Tibial artery (tissue), 4 donors: ENCODE results near the gene PLA2G4D.

Experiments used
- DNase-seq, 2 donors: peaks; one replicate each; pipeline ENCODE4 v3.0.0-alpha.2; 2019
- H3K27ac ChIP-seq, 2 donors: fragments of 200-600 bp; sonication (generic) in 1 of 2; 1 replicate in 1 of 2; 2 replicates in 1 of 2; pipeline ENCODE4 v1.5.1; 2018 to 2019; ENCODE audit warnings: mild to moderate bottlenecking in 1 of 2
- H3K27me3 ChIP-seq, 2 donors: fragments of 200-600 bp; sonication (generic) in 1 of 2; one replicate each; pipeline versions ENCODE4 v1.5.1 to v1.6.0; 2016 to 2019
- H3K36me3 ChIP-seq, 3 donors: fragments of 200-600 bp; sonication (generic) in 2 of 3; one replicate each; pipeline ENCODE4 v1.5.1; 2016 to 2019; ENCODE audit warnings: mild to moderate bottlenecking in 2 of 3
- H3K4me1 ChIP-seq, 4 donors: fragments of 200-600 bp; sonication (generic) in 2 of 4; 1 replicate in 3 of 4; 2 replicates in 1 of 4; pipeline ENCODE4 v1.5.1; 2016 to 2019
- H3K4me3 ChIP-seq, 2 donors: fragments of 200-600 bp; sonication (generic) in 1 of 2; 1 replicate in 1 of 2; 2 replicates in 1 of 2; pipeline ENCODE4 v1.5.1; 2018 to 2019; ENCODE audit warnings: mild to moderate bottlenecking in 2 of 2
- H3K9me3 ChIP-seq, 3 donors: fragments of 200-600 bp; sonication (generic) in 1 of 3; one replicate each; pipeline ENCODE4 v1.5.1; 2016 to 2019
- intact Hi-C: fragments of 100-400 bp; cut with DNase I; formaldehyde crosslinking; loops from one replicate; pipeline ENCODE4 v1.15.0; 2023; ENCODE audit warnings: low total_unique reads
- TF ChIP-seq, protein P1 (sequence below), 2 experiments: fragments of 200-600 bp in 1 of 2; fragments of 450-650 bp in 1 of 2; IDR thresholded peaks; one replicate each; pipeline ENCODE4 v1.5.1; 2017 to 2019; ENCODE audit warnings: antibody characterized with exemption in 2 of 2, mild to moderate bottlenecking in 1 of 2, moderate library complexity in 1 of 2

PLA2G4D gene, protein sequence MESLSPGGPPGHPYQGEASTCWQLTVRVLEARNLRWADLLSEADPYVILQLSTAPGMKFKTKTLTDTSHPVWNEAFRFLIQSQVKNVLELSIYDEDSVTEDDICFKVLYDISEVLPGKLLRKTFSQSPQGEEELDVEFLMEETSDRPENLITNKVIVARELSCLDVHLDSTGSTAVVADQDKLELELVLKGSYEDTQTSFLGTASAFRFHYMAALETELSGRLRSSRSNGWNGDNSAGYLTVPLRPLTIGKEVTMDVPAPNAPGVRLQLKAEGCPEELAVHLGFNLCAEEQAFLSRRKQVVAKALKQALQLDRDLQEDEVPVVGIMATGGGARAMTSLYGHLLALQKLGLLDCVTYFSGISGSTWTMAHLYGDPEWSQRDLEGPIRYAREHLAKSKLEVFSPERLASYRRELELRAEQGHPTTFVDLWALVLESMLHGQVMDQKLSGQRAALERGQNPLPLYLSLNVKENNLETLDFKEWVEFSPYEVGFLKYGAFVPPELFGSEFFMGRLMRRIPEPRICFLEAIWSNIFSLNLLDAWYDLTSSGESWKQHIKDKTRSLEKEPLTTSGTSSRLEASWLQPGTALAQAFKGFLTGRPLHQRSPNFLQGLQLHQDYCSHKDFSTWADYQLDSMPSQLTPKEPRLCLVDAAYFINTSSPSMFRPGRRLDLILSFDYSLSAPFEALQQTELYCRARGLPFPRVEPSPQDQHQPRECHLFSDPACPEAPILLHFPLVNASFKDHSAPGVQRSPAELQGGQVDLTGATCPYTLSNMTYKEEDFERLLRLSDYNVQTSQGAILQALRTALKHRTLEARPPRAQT

DNA sequence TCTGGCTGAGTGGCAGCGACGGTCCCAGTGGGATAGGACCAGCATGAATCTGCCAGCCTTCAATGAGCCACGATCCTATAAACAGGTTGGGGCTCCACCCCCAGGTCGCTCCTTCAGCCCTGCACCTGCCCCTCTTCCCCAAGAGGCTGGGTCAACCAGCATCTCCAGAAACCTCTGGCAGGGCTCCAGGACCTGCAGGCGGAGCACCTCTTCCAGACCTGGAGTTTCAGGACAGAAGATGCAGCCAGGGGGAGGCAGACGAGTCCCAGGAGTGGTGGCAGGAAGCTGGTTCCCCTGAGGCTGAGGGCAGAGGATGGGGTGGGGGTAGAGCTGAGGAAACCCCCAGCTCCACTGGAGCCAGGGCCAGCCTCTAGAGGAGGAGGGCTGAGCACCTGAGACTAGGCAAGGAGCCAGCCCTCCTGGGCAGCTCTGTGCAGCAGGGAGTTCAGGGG, at the start of gene PLA2G4D:
Gene PLA2G4D (minus strand): TSS at position 51 of the 452 bp plus-strand sequence. CDS start 103 bp downstream, outside the sequence.
- no peak within 1 kb of the TSS for H3K27ac ChIP-seq
- DNase-seq: no peak
- H3K9me3 ChIP-seq: no peaks in the 10 kb centered on the region

DNA sequence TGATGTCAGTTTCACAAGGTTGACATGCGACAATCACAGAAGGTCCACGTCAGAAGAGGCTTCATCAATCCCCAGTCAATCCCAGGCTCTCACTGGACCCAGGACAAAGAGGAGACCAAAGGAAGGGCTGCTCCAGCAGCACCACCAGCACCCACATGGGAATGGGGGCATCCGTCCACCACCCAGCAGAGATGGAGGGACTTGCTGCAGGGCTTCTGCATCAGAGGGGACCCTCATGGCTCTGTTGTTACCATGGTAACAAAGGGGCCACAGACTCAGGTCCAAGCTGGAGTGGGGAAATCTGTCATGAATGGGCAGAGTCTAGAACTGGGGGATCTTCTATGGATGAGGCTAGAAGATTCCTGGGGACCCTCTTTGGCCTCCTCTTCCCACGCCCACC, 49.0 kb upstream of the PLA2G4D start:
- intact Hi-C loops: no loop called here
- Histone ChIP-seq H3K4me3 (no peak overlapping the region), H3K27ac (no peak overlapping the region)

More for the DNA sequence above, at the start of gene PLA2G4D:
- no peaks in the 10 kb centered on the region for H3K36me3 ChIP-seq
- H3K4me1 ChIP-seq: peaks cover 0 to 7% (median 0%) of the 10 kb centered on the region in 4 donors
- H3K4me3 ChIP-seq: no peak within 1 kb of the TSS
- intact Hi-C loops: no loop called here
- TF ChIP-seq, protein P1, sequence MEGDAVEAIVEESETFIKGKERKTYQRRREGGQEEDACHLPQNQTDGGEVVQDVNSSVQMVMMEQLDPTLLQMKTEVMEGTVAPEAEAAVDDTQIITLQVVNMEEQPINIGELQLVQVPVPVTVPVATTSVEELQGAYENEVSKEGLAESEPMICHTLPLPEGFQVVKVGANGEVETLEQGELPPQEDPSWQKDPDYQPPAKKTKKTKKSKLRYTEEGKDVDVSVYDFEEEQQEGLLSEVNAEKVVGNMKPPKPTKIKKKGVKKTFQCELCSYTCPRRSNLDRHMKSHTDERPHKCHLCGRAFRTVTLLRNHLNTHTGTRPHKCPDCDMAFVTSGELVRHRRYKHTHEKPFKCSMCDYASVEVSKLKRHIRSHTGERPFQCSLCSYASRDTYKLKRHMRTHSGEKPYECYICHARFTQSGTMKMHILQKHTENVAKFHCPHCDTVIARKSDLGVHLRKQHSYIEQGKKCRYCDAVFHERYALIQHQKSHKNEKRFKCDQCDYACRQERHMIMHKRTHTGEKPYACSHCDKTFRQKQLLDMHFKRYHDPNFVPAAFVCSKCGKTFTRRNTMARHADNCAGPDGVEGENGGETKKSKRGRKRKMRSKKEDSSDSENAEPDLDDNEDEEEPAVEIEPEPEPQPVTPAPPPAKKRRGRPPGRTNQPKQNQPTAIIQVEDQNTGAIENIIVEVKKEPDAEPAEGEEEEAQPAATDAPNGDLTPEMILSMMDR (IDR thresholded peaks at IDR 0.05): no peak
- H3K27me3 ChIP-seq: peaks cover 0 to 1% of the 10 kb centered on the region in 2 donors

DNA sequence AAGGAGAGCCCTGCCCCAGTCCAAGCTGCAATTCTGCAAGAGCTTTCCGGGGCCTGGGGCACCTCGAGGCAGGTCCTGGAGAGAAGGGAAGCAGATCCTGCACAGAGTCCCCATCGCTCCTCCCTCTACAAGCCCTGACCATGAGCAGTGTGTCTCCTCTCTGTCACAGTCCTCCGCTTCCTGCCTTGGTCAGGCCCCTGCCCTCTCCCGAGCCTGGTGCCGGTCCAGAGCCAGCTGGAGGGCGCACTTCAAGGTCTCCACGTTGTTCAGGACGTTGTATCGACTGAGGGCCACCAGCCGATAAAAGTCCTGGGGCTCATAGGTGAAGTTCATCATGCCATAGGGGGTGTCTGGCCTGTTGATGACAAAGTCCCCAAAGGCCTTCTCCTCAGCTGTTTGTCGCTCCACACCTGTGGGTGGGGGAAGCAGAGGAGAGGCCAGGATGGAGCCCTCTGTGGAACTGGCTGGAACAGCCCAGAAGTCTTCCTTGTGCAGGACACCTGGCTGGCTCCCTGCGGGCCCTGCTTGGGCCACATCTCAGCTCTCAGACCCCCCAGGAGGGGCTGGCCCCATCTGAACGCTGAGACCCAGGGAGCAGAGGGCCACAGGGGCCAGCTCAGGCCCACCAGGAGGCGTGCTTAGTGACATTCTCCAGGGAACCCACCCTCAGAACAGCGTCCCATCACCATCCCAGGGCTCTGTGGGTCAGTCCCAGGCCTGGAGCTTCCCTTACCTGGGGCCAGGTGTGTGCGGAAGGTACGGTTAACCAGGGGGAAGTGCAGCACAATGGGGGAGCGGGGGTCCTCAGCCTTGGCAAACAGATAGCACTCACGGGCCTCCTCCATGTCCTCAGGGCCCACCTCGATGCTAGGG, 47.7 kb upstream of the PLA2G4D start:
- TF ChIP-seq, protein P1 (IDR thresholded peaks at IDR 0.05): no peak
- DNase-seq: peak in 1 of 2 donors; percentile 48

More for the DNA sequence above, 49.0 kb upstream of the PLA2G4D start:
- TF ChIP-seq, protein P1 (IDR thresholded peaks at IDR 0.05): no peak
- no peaks in the 10 kb centered on the region for H3K9me3 ChIP-seq
- H3K27me3 ChIP-seq: peaks cover 0 to 15% of the 10 kb centered on the region in 2 donors
- H3K36me3 ChIP-seq: no peaks in the 10 kb centered on the region
- no peaks in the 10 kb centered on the region for H3K4me1 ChIP-seq
- peak in 1 of 2 donors; percentile 10 for DNase-seq

DNA sequence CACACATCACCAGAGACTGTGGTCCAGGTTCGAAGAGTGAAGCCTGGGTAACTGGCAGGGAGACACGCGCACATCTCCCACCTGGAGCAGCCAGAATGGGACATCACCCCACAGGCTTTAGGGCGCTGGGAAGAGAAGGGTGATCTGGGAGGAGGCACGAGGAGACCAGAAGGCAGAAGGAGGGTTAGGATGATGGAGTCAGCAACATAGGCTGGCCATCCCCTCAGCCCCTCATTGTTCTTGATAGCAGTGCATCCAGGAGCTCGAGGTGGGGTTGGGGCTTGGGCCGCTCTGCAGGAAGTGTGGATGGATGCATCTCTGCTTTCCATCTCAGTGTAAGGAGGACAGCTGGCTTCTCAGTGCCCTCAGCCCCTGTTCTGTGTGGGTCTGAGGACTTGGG, 46.9 kb upstream of the PLA2G4D start:
- peak; percentile 16 for DNase-seq
- Histone ChIP-seq H3K27ac (no peak overlapping the region), H3K27me3 (peaks cover 0 to 14% of the 10 kb centered on the region in 2 donors), H3K4me3 (no peak overlapping the region), H3K36me3 (no peaks in the 10 kb centered on the region), H3K9me3 (no peaks in the 10 kb centered on the region), H3K4me1 (no peaks in the 10 kb centered on the region)
- intact Hi-C loops: no loop called here
- TF ChIP-seq, protein P1 (IDR thresholded peaks at IDR 0.05): no peak

More for the DNA sequence above, 47.7 kb upstream of the PLA2G4D start:
- Histone ChIP-seq H3K4me3 (no peak overlapping the region), H3K27me3 (peaks cover 0 to 15% of the 10 kb centered on the region in 2 donors), H3K9me3 (no peaks in the 10 kb centered on the region), H3K4me1 (no peaks in the 10 kb centered on the region), H3K27ac (no peak overlapping the region), H3K36me3 (no peaks in the 10 kb centered on the region)
- intact Hi-C loops: no loop called here
